Gastrocnemius medialis (tissue), 4 donors: Measurements from ENCODE around the gene FAM174C. TPM values are rescaled to one million over a fixed set of nuclear protein-coding genes. Genes with fewer than 3 reads are reported as not detected.

Experiments used
- ATAC-seq, 2 donors: fragments of 150-250 bp; one replicate each; pipeline ENCODE4 v1.9.1; 2016
- DNase-seq, 2 donors: peaks; one replicate each; pipeline ENCODE4 v3.0.0-alpha.2; 2019
- H3K27ac ChIP-seq, 4 donors: fragments of 200-600 bp; sonication (generic); 1 replicate in 1 of 4; 2 replicates in 3 of 4; pipeline ENCODE4 v1.5.1; 2016 to 2018; ENCODE audit warnings: mild to moderate bottlenecking in 2 of 4, moderate library complexity in 1 of 4
- H3K27me3 ChIP-seq, 3 donors: fragments of 200-600 bp; sonication (generic) in 2 of 3; 1 replicate in 1 of 3; 2 replicates in 2 of 3; pipeline versions ENCODE4 v1.5.1 to v1.6.0; 2016 to 2019; ENCODE audit warnings: mild to moderate bottlenecking in 1 of 3, moderate library complexity in 1 of 3
- H3K36me3 ChIP-seq, 2 donors: fragments of 200-600 bp; sonication (generic) in 1 of 2; one replicate each; pipeline ENCODE4 v1.5.1; 2017 to 2018
- H3K4me1 ChIP-seq, 2 donors: fragments of 200-600 bp; sonication (generic) in 1 of 2; one replicate each; pipeline ENCODE4 v1.5.1; 2016 to 2017; ENCODE audit warnings: mild to moderate bottlenecking in 2 of 2
- H3K4me3 ChIP-seq, 4 donors: fragments of 200-600 bp; sonication (generic) in 3 of 4; 1 replicate in 1 of 4; 2 replicates in 3 of 4; pipeline ENCODE4 v1.5.1; 2016 to 2019; ENCODE audit warnings: mild to moderate bottlenecking in 2 of 4
- H3K9me3 ChIP-seq, 3 donors: fragments of 200-600 bp; sonication (generic) in 2 of 3; 1 replicate in 1 of 3; 2 replicates in 2 of 3; pipeline ENCODE4 v1.5.1; 2016 to 2019
- POLR2A ChIP-seq, 2 donors: fragments of 450-650 bp; IDR thresholded peaks; one replicate each; pipeline ENCODE4 v1.6.1; 2017; ENCODE audit warnings: antibody characterized with exemption in 2 of 2, mild to moderate bottlenecking in 2 of 2, moderate library complexity in 2 of 2
- in situ Hi-C, 4 donors: fragments of 200-750 bp; cut with MboI; loops; one replicate each; pipeline versions ENCODE4 v1.15.0 to v1.8.0; 2017; ENCODE audit warnings: low sequenced_read_pairs in 4 of 4
- intact Hi-C: fragments of 100-400 bp; cut with DNase I; formaldehyde crosslinking; loops from one replicate; pipeline ENCODE4 v1.15.1; 2023; ENCODE audit warnings: low total_unique reads
- total RNA-seq, 4 donors: library from RNA; depleted of rRNA; stranded (reverse); fragments of >200 nt; gene quantifications; one replicate each; pipeline versions ENCODE4 v1.1.0 to v1.2.3, GENCODE V29; 2016
- TF ChIP-seq, protein P1 (sequence below), 5 experiments: fragments of 450-650 bp in 3 of 5; fragments of 200-600 bp in 2 of 5; sonication (generic) in 2 of 5; IDR thresholded peaks in 4 of 5; conservative IDR thresholded peaks in 1 of 5; 1 replicate in 4 of 5; 2 replicates in 1 of 5; pipeline ENCODE4 v1.5.1; 2016 to 2019; ENCODE audit warnings: antibody characterized with exemption in 5 of 5, mild to moderate bottlenecking in 3 of 5, moderate library complexity in 3 of 5

The FAM174C gene
- total RNA-seq, 4 donors from 2014 or later: 18.7 to 36.7 (median 28.7) TPM

DNA sequence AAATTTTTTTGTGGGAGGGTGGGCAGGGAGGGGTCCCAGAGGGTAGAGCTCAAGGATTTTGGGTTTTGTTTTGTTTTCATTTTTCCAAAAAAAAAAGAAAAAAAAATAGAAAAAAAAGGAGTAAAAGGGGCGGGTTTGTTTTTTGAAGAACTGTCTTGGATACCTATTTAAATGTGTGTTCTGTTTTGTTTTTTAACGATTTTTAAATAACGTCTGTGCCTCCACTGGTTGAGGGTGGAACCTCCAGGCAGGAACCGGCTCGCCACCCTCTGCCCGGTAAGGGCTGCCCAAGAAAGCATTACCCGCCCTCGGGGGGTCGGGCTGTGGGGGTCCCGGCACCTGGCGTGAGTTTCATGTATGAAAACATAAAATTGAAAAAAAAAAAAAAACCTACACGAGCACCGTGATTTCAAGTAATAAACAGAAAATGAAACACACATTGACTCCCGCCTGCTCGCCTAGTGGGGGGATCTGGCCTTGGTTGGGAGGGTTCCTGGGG is 16.6 kb upstream of the FAM174C start:
- in situ Hi-C loops: no loop called here
- TF ChIP-seq, protein P1, sequence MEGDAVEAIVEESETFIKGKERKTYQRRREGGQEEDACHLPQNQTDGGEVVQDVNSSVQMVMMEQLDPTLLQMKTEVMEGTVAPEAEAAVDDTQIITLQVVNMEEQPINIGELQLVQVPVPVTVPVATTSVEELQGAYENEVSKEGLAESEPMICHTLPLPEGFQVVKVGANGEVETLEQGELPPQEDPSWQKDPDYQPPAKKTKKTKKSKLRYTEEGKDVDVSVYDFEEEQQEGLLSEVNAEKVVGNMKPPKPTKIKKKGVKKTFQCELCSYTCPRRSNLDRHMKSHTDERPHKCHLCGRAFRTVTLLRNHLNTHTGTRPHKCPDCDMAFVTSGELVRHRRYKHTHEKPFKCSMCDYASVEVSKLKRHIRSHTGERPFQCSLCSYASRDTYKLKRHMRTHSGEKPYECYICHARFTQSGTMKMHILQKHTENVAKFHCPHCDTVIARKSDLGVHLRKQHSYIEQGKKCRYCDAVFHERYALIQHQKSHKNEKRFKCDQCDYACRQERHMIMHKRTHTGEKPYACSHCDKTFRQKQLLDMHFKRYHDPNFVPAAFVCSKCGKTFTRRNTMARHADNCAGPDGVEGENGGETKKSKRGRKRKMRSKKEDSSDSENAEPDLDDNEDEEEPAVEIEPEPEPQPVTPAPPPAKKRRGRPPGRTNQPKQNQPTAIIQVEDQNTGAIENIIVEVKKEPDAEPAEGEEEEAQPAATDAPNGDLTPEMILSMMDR (IDR thresholded peaks at IDR 0.05 in 4 of 5, conservative IDR thresholded peaks at IDR 0.05 in 1 of 5): no peak
- no peak for TF ChIP-seq POLR2A (IDR thresholded peaks at IDR 0.05)
- DNase-seq (no peak), ATAC-seq (no peak)
- peak overlapping the region; percentile 94 to 99 (median 96) for H3K27ac ChIP-seq
- no peaks in the 10 kb centered on the region for H3K27me3 ChIP-seq
- peaks cover 0 to 40% of the 10 kb centered on the region in 2 donors for H3K36me3 ChIP-seq
- no peaks in the 10 kb centered on the region for H3K9me3 ChIP-seq
- H3K4me3 ChIP-seq: peak overlapping the region; percentile 22 to 65 (median 30)
- H3K4me1 ChIP-seq: peaks cover 57 to 60% of the 10 kb centered on the region in 2 donors
- intact Hi-C loops: no loop called here

DNA sequence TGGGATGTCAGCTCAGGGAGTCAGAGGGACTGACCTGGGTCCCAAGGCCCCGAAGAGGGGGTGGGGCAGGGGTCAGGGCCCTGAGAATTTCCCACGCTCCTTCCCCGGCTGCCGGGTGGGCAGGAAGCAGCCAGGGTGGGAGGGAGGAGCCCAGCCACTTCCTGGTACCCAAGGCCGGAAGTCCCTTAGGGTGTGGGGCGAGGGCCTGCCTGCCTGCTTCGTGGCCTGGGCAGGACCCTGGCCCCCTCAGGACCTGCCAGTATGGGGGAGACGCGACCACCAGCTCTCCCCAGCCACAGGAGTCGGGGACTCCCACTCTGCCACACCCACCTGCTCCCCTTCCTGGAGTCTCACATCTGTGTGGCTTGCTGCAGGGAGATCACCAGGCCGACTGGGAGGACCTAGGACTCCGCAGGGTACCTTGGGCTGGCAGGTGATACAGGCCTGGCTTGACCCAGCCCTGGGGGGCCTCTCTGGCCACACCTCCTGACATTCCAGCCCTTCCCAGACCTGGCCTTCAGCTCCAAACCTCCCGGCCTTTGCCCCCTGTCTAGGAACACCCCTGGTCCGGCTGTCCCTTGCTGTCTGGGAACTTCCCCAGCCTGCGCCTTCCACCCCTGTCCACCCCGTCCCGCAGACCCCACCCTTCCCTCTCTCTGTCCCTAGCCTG is 16.0 kb upstream of the FAM174C start:
- TF ChIP-seq, protein P1 (IDR thresholded peaks at IDR 0.05 in 4 of 5, conservative IDR thresholded peaks at IDR 0.05 in 1 of 5): no peak
- TF ChIP-seq POLR2A (IDR thresholded peaks at IDR 0.05): peak in 1 of 2 donors; percentile 25
- intact Hi-C loops: no loop called here
- in situ Hi-C loops: no loop called here
- Histone ChIP-seq H3K4me3 (peak overlapping the region; percentile 22 to 65 (median 30)), H3K27me3 (no peaks in the 10 kb centered on the region), H3K9me3 (no peaks in the 10 kb centered on the region), H3K27ac (peak overlapping the region; percentile 94 to 99 (median 96)), H3K36me3 (peaks cover 0 to 36% of the 10 kb centered on the region in 2 donors), H3K4me1 (peaks cover 52 to 54% of the 10 kb centered on the region in 2 donors)
- ATAC-seq: peak in 1 of 2 donors; percentile 5
- no peak for DNase-seq

DNA sequence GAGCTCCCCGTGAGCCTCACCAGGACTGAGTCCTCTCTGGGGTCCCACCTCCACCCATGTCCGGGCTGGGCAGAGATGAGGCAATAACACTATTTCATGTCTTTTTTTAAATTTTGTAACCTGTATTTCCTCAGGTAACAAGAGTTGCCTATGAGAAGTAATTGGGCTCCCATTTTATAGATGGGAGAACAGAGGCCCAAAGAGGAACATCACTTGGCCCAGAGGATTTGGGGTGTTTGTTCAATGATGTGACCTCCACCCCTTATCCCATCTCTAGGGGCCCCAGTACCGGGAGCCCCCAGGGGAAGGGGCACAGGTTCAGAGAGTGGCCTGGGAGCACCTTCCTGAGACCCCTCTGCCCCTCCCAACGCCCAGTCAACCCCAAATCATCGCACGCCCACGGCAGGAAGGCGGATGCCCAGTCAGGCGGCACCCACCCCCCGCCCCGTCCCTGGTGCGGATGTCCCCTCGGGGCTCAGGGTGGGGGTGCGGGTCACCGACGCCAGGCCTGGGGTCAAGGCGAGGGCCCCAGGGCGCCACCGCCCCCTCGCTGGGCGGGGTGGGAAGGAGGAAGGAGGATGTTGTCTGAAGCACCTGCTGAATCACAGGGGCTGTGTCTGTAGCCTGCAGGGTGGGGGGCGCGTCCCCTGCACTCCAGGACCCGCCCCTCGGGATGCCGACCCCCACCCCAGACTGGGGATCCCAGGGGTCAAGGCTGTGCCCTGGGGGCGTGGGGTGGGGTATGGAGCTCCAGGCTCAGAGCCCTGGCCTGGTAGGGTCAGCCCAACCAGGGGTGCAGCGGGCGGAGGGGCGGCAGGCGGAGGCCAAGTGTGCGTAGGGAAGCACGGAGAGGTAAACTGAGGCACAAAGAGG is 15.2 kb upstream of the FAM174C start:
- intact Hi-C loops (no loop called here), in situ Hi-C loops (no loop called here)
- Histone ChIP-seq H3K4me1 (peaks cover 45 to 47% of the 10 kb centered on the region in 2 donors), H3K9me3 (no peaks in the 10 kb centered on the region), H3K27me3 (no peaks in the 10 kb centered on the region), H3K36me3 (peaks cover 0 to 28% of the 10 kb centered on the region in 2 donors), H3K27ac (peak overlapping the region; percentile 94 to 99 (median 96)), H3K4me3 (peak overlapping the region; percentile 15 to 83 (median 60))
- DNase-seq (no peak), ATAC-seq (peak in 1 of 2 donors; percentile 1)
- TF ChIP-seq, protein P1 (IDR thresholded peaks at IDR 0.05 in 4 of 5, conservative IDR thresholded peaks at IDR 0.05 in 1 of 5): no peak
- no peak for TF ChIP-seq POLR2A (IDR thresholded peaks at IDR 0.05)

DNA sequence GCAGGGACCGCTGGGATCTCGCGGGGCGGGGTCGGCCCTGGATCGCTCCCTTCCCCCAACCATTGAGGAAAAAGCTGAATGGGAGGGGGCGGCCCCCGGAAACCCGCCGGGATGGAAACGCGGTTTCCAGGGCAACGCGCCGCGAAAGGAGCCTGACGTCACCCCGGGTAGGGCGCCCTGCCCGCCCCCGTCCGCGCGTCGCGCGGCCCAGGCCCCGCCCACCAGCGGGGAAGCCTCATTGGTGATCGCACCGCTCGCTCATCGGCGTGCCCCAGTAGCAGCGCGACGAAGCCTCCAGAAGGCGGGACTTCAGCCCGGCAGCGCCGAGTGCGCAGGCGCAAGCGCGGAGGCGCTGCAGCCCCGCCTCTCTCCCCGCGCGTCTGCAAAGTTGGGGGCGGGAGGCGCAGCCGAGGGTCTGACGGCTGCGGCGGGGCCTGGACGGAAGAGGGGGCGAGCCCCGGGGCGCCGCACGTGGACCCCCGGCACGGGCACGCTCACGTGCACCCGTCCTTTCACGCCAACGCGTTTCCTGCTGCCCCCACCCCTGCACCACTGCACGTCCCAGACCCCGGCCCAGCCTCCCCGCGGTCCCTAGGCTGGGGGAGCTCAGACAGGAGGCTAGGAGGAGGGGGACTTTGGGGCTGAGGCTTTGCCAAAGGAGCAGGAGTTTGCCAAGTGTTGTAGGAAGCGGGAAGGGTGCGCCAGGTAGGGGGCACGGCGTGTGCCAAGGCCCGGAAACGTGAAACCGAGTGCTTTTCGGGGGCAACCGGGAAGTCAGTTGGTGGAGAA is 14.4 kb upstream of the FAM174C start:
- Histone ChIP-seq H3K9me3 (no peaks in the 10 kb centered on the region), H3K4me1 (peaks cover 42 to 43% of the 10 kb centered on the region in 2 donors), H3K4me3 (peak overlapping the region; percentile 60 to 93 (median 74)), H3K27me3 (no peaks in the 10 kb centered on the region), H3K27ac (peak overlapping the region; percentile 94 to 99 (median 96)), H3K36me3 (peaks cover 0 to 20% of the 10 kb centered on the region in 2 donors)
- in situ Hi-C loops (no loop called here), intact Hi-C loops (loop anchor here (1.0 kb wide), 1 partner anchor 12 kb away; no protein-coding TSS in a partner anchor)
- ATAC-seq (peak; percentile 70 to 80), DNase-seq (peak; percentile 94)
- TF ChIP-seq POLR2A (IDR thresholded peaks at IDR 0.05): peak; percentile 40 to 52
- TF ChIP-seq, protein P1 (IDR thresholded peaks at IDR 0.05 in 4 of 5, conservative IDR thresholded peaks at IDR 0.05 in 1 of 5): no peak
